ENCODE measurements around the gene CLTCL1.
"Not testable (repeated sequence)": the region's sequence is repeated elsewhere in the genome, so short reads cannot be mapped to it uniquely, and the experiment has no call there.

CLTCL1 gene

DNA sequence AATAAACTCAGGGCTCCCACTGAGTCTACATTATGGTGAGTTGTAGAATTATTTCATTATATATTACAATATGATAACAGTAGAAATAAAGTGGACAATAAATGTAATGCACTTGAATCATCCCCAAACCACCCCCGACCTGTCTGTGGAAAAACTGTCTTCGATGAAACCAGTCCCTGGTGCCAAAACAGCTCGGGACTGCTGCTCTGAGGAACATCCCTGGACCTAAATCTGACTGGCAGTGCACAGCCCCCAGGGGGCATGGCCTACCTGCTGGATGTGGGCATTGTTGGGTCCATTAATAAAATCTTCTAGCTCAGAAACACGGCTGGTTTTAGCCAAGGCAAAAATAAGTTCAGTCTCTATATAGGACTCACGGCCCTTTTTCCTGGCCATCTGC, 83.6 kb downstream of the CLTCL1 start:
- in situ Hi-C loops (cut with MboI; ENCODE audit: low sequenced_read_pairs, unreplicated experiment), result no loop called here
- DNase-seq (ENCODE audit: low spot score), result no peak
- TF ChIP-seq, protein P1, sequence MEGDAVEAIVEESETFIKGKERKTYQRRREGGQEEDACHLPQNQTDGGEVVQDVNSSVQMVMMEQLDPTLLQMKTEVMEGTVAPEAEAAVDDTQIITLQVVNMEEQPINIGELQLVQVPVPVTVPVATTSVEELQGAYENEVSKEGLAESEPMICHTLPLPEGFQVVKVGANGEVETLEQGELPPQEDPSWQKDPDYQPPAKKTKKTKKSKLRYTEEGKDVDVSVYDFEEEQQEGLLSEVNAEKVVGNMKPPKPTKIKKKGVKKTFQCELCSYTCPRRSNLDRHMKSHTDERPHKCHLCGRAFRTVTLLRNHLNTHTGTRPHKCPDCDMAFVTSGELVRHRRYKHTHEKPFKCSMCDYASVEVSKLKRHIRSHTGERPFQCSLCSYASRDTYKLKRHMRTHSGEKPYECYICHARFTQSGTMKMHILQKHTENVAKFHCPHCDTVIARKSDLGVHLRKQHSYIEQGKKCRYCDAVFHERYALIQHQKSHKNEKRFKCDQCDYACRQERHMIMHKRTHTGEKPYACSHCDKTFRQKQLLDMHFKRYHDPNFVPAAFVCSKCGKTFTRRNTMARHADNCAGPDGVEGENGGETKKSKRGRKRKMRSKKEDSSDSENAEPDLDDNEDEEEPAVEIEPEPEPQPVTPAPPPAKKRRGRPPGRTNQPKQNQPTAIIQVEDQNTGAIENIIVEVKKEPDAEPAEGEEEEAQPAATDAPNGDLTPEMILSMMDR (IDR thresholded peaks at IDR 0.05; ENCODE audit: borderline replicate concordance, control extremely low read depth, extremely low read depth, insufficient read depth, missing control alignments), result no peak

DNA sequence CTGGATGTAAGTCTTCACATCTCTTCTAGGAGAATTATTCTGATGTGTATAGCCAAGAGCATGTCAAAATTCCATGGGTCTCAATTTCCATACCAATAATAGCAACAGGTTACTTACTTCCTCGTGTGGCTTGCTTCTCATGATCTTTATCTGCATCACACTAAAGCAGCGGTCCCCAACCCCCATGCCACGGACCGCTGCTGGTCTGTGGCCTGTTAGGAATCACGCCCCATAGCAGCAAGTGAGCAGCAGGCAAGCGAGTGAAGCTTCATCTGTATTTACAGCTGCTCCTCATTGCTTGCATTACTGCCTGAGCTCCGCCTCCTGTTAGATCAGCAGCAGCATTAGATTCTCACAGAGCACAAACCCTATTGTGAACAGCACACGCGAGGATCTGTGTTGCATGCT, 84.1 kb downstream of the CLTCL1 start:
- in situ Hi-C loops (cut with MboI; ENCODE audit: low sequenced_read_pairs, unreplicated experiment), result no loop called here
- no peak for DNase-seq (ENCODE audit: low spot score)

DNA sequence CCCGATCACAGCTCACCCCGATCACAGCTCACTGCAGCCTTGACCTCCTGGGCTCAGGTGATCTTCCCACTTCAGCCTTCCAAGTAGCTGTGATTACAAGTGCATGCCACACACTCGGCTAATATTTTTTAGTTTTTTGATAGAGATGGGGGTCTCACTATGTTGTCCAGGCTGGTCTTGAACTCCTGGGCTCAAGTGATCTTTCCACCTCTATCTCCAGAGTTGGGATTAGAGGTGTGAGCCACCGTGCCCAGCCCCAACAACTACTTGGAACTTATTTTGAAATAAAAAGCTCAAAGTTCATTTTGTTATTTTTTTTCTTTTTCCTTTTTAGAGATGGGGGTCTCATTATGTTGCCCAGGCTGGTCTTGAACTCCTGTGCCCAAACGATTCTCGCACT, 85.2 kb downstream of the CLTCL1 start:
- TF ChIP-seq, protein P1 (IDR thresholded peaks at IDR 0.05; ENCODE audit: borderline replicate concordance, control extremely low read depth, extremely low read depth, insufficient read depth, missing control alignments), result no peak
- no peak for DNase-seq (ENCODE audit: low spot score)
- in situ Hi-C loops (cut with MboI; ENCODE audit: low sequenced_read_pairs, unreplicated experiment), result no loop called here

More for the DNA sequence above, 84.1 kb downstream of the CLTCL1 start:
- TF ChIP-seq, protein P1 (IDR thresholded peaks at IDR 0.05; ENCODE audit: borderline replicate concordance, control extremely low read depth, extremely low read depth, insufficient read depth, missing control alignments), result no peak

DNA sequence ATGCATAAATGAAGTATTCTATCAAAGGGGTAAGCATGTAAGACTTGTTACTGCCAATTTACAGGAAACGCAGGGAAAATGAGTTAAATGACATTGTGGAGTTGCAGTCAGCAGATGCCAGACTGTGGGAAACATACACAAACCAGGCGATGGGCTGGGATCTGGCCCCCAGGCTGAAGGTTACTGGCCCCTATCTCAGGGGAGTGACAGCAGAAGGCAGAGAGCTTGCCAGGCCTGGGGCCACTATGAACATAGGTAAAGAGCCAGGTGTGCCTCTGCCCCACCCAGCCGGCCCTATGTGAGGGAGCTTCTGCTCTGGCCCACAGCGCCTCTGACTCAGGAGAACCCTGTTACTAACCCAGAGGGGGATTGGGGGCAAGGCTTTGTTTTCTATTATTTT, 86.9 kb downstream of the CLTCL1 start:
- in situ Hi-C loops (cut with MboI; ENCODE audit: low sequenced_read_pairs, unreplicated experiment), result no loop called here
- no peak for DNase-seq (ENCODE audit: low spot score)
- TF ChIP-seq, protein P1 (IDR thresholded peaks at IDR 0.05; ENCODE audit: borderline replicate concordance, control extremely low read depth, extremely low read depth, insufficient read depth, missing control alignments), result no peak

DNA sequence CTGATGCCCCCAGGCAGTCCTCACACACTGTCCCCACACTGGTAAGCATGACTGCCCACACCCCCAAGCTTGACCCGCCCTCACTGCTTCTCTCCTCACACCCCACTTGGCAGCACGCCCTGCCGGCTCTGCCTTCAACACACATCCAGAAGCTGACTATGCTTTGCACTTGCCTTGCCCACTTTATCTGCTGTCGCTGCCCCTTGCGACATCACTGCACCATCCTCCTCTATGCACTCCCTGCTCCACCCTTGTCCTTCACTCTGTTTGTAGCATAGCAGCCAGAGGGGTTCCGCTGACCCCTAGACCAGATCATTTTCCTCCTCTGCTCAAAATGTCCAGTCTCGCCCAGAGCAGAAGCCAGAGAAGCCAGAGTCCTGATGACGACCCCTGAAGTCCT, 87.7 kb downstream of the CLTCL1 start:
- DNase-seq (ENCODE audit: low spot score), result no peak
- TF ChIP-seq, protein P1 (IDR thresholded peaks at IDR 0.05; ENCODE audit: borderline replicate concordance, control extremely low read depth, extremely low read depth, insufficient read depth, missing control alignments), result no peak
- in situ Hi-C loops (cut with MboI; ENCODE audit: low sequenced_read_pairs, unreplicated experiment), result no loop called here

DNA sequence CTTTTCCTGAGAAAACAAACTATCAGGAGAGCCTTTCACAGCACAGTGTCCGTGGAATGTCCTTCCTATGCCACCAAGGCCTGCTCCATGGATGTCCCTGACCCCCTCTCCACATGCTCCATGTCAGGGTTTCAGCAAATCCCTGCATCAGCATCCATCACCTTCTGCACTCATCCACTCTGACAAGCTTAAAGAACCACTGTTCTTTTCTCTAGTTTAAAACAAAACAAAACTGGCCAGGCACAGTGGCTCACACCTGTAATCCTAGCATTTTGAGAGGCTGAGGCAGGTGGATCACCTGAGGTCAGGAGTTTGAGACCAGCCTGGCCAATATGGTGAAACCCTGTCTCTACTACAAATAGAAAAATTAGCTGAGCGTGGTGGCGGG, 88.7 kb downstream of the CLTCL1 start:
- in situ Hi-C loops (cut with MboI; ENCODE audit: low sequenced_read_pairs, unreplicated experiment), result not testable (repeated sequence)

DNA sequence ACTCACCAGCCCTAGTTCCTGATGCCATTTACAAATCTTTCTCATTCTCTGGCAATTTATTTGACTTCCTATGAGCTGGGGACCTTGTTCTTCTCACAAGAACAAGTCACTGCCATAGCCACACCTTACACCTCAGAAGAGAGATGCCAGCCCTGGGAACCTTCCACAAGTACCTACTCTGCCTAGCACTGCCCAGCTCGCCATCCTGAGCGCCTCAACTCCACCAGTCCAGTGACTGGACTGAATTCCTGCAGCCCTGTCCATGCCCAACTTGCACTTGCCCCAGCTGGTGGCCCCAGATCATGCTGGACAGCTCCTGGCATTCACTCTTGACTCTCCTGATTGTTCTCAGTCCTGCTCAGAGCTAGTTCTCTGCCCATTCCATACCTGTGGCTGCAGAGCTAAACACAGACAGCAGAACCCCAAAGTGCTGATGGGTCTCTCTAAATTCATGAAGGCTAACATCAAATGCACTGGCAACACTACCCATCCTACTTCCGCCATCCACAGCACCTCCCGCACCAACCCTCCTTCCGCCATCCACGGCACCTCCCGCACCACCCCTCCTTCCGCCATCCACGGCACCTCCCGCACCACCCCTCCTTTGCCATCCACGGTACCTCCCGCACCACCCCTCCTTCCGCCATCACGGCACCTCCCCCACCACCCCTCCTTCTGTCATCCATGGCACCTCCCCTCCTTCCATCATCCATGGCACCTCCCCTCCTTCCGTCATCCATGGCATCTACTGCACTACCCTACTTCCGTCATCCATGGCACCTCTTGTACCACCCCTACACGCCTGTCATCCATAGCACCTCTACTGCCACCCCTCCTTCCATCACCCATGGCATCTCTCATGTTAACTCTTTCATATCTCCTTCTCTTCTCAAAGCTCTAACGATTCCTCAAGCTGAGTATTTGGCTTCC, 89.4 kb downstream of the CLTCL1 start:
- TF ChIP-seq, protein P1 (IDR thresholded peaks at IDR 0.05; ENCODE audit: borderline replicate concordance, control extremely low read depth, extremely low read depth, insufficient read depth, missing control alignments), result no peak
- in situ Hi-C loops (cut with MboI; ENCODE audit: low sequenced_read_pairs, unreplicated experiment), result no loop called here
- DNase-seq (ENCODE audit: low spot score), result no peak

More for the DNA sequence above, 88.7 kb downstream of the CLTCL1 start:
- not testable (repeated sequence) for DNase-seq (ENCODE audit: low spot score)

Data from GM13976 (cell line).